NK-92 (cell line): Measurements from ENCODE around the gene SEL1L.
"Not testable (repeated sequence)": the region's sequence is repeated elsewhere in the genome, so short reads cannot be mapped to it uniquely, and the experiment has no call there.

ENCODE experiments used
- DNase-seq: peaks from one replicate; lab custom pipeline; 2025; ENCODE audit not compliant: unreplicated experiment; lab: John Stamatoyannopoulos, UW

The SEL1L gene

DNA sequence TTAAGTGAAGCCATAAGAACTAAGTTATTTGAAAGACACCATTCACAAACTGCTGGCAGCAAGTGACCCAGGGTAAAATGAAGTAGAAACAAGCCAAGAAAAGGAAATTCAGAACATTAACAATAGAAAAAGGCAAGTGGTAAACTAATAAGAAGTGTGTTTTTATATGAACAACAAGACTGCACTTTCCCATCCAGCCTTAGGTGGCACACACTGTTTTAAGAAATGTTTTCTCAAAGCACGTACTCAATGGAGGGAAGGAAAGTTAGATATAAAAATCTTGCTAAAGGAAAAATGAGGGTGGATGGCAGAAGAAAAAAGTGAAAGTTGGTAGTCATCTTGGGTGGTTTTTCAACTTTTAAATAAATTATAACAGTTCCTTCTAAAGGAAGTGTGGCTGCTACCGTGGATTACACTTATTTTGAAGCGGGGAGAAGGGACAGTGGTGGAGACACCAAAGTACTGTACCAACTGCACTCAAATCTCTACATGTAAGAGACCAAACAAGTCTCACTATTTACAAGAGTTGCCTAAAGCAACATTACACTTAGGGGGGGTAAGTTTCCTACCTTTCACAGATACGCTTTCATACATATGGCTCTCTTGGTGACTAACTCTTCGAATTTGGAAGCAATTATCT, 58.8 kb downstream of the SEL1L start:
- no peak for DNase-seq

- DNase-seq: no peak
These were observed 59.5 kb downstream of the SEL1L start for GRCh38 chr14:81474148-81474492.

- no peak for DNase-seq
These were observed 60.1 kb downstream of the SEL1L start for GRCh38 chr14:81473456-81474147.

DNA sequence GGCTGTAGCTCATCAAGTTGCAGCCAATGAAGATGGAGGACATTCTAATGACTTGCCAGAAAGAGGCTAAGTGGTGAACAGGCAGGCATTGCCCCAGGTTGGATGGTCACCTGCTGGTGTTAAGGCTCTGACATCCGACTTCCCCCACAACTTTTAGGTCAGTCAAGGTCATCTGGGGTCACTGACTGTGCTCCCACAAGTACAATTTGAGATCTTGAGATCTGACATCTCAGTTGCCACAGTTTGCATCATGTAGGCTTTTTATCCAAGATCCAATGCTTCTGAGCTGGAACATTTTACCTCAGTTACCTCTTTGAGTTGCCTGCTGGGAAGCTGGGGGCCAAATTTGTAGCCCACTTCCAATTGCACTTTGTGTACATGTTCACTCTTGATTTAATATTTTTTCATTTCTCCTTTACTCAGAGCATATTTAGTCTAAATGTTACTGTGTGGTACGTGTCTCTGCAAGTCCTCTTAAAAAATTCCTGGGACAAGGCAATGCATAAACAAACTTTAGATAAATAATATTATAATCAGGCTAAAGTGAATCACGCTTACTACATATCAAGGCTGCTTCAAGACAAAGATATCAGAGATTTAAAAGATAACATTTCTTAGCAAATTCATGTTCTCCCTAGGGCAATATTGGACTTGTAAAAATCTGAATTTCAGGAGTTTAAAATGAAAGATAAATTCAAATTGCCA, 61.4 kb downstream of the SEL1L start:
- no peak for DNase-seq

GRCh38 chr14:81471062-81471461, 62.6 kb downstream of the SEL1L start:
- no peak for DNase-seq

DNA sequence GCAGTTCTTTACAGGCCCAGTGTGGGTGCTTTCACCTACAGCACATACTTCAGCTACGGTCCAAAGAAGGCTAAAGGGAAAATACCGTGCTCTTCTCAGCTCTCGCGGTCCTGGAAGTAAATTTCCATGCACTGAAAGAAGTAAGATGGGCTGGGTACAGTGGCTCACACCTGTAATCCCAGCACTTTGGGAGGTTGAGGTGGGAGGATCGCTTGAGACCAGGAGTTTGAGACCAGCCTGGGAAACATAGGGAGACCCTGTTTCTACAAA, 63.2 kb downstream of the SEL1L start:
- not testable (repeated sequence) for DNase-seq

DNA sequence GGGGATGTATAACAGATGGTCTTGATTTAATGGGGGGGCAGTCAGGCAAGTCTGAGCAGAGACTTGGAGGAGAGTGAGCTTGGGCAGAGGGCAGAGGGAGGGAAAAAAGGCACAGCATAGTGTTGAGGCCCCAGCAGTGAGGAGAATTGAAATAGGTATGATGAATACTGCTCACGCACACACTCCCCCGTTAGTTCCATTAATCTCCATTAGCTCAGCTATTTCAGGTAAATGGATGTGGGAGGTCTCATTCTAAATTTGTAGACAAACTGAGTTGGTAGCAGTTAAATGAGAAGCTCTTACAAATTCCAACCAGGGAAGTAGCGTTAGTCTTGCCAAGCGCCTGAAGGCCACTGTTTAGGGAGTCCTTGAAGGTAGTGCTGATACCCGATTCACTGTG, 66.8 kb downstream of the SEL1L start:
- DNase-seq: no peak

DNA sequence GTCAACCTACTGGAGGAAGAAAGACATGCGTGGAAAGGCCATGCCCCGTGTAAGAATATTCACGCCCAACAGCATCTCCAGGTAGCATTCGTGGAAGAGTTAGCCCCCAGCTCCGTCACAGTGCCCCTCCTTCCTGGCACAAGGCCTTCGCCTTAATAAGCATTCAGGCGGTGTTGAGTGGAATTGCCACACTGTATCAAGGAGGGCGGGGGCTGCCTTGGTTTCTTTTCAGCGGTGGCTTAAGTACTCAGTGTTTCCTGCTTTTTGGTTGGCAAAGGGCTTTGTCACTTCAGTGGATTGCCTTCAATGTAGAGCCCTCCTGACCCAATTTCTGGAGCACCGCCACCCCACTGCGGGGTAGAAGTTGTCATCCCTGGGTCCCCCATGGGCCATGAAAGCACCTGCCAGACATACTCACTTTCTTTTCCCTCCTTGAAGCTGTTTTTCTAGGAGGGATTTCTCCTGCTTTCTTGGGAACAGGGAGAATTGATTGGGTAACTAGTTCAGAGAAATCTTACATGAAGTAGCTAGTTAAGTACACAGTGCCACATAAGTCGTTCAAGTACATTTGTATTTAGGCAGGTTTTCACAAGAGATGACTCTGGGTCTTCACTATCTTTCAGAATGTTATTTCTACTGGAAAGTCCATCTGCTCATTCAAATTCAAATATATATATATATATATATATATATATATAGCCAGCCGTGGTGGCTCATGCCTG, 68.0 kb downstream of the SEL1L start:
- DNase-seq: no peak

DNA sequence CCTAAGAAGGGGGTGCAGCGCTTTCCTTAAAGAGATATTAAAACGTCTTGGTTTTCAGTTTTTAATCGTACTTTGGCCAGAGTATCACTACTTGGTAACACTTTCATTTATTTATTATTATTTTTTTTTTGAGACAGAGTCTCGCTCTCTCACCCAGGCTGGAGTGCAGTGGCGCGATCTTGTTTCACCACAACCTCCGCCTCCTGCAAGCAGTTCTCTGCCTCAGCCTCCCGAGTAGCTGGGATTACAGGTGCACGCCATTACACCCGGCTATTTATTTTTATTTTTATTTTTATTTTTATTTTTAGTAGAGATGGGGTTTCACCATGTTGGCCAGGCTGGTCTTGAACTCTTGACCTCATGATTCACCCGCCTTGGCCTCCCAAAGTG, 68.7 kb downstream of the SEL1L start:
- DNase-seq: not testable (repeated sequence)

DNA sequence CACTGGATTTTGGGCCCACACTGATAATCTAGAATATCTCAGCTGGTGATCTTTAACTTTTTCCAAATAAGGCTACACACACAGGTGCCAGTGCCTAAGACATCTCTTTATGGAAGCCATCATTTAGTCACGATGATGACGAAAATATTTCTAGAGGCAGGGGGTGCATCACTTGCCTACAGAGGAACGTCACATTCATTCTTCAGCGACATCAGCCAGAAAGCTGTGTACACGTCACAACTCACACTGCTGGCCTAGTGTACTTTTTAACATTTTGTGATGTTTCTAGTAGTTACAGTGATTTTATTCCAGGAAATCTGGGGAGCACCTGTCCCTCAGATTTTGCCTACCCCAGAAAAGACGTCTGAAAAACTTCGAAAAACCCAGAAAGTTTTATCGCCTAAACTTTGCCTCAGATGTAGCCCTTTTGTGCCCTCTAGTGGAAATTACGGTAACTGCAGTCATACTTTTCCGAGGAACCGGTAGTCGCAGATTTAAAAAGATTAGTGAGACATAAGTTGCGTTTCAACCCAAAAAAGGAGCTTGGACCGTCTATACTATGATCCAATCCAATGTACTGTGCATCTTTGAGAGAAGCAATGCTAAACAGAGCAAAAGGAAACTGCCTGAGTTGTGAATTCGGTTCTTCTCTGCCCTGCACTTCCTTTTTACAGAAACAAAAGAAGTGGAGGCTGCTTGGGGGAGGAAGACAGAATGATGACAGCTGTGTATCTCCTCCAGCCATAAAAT, 69.2 kb downstream of the SEL1L start:
- DNase-seq: no peak

- DNase-seq: not testable (repeated sequence)
These were observed 71.3 kb downstream of the SEL1L start for GRCh38 chr14:81462356-81462755.

- DNase-seq: no peak
These were observed 73.7 kb downstream of the SEL1L start for GRCh38 chr14:81459912-81460311.

GRCh38 chr14:81458352-81458751, 75.3 kb downstream of the SEL1L start:
- no peak for DNase-seq

- DNase-seq: no peak
These were observed 78.3 kb downstream of the SEL1L start for GRCh38 chr14:81455390-81455789.

DNA sequence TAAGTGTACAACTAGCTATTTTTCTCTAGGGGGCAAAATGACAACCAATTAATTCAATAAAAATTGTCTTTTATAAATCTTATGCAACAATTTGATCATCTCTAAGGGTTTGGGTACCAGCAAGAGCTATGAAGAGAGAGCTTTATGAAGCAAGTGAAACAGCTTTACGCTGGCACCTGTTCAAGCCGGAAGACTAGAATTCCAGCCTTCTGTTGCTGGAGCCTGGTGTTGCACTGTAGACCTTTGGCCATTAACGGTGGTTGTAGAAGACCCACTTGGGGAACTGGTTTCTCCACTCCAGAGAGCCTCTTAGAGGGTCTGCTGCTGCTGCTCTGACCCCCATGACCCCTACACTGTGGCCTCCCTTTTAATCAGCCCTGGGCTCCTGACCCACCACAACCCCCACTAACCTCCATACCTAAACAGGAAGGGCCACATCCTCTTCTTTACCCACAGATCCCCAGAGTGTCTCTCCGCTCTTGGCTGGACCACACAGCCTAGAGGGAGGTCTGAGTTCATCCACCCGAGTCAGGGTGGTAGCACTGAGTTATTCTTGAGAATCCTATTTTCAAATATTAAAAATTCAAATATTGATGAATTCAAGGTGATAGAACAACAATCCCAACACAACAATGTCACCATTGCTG, 79.0 kb downstream of the SEL1L start:
- no peak for DNase-seq

GRCh38 chr14:81453166-81453766, 80.4 kb downstream of the SEL1L start:
- no peak for DNase-seq

- no peak for DNase-seq
These were observed 81.1 kb downstream of the SEL1L start for GRCh38 chr14:81452341-81453133.

GRCh38 chr14:81450976-81451375, 82.7 kb downstream of the SEL1L start:
- DNase-seq: no peak

- no peak for DNase-seq
These were observed 83.5 kb downstream of the SEL1L start for GRCh38 chr14:81450100-81450531.

- no peak for DNase-seq
These were observed 84.1 kb downstream of the SEL1L start for GRCh38 chr14:81449576-81449975.
